ENCODE data around the gene SLC35B2.

The SLC35B2 gene

GRCh38 chr6:44222486-44223318 is 34.6 kb downstream of the SLC35B2 start:
- DNase-seq (ENCODE audit: low read depth in 4 of 4, low spot score in 1 of 4), result no peak

GRCh38 chr6:44221961-44222335 is 35.4 kb downstream of the SLC35B2 start:
- no peak for DNase-seq (ENCODE audit: low read depth in 4 of 4, low spot score in 1 of 4)

DNA sequence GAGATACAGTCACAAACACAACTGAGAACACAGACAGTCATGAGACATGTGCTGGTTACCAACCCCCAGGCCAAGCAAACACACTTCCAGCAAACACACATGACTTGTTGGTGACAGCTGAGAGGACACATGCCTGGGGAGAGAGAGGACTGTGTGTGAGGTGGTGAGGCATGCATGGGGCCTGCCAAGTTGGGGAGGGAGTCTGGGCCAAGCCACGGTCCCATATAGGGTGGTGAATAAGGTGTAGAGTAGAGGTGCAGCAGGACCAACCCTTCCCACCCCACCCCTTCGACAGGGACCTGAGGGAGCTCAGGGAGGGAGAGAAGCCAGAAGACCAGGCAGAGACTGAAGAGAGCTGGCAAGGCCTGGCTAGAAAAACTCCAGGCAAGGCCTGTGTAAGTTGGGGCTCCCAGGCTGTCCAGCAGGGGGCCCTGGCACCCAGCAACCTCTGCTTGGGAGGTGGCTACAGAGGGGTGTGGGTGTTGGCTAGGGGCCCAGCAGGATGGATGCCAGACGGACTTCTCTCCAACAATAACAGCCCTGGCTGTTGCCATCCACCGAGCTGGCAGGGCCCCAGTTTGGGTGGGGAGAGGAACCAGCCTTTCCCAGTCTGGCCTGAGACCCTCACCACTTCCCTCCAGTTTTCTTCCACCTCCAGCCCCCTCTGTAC is 35.9 kb downstream of the SLC35B2 start:
- peak in 2 of 4 experiments; percentile 39 to 64 for DNase-seq (ENCODE audit: low read depth in 4 of 4, low spot score in 1 of 4)

DNA sequence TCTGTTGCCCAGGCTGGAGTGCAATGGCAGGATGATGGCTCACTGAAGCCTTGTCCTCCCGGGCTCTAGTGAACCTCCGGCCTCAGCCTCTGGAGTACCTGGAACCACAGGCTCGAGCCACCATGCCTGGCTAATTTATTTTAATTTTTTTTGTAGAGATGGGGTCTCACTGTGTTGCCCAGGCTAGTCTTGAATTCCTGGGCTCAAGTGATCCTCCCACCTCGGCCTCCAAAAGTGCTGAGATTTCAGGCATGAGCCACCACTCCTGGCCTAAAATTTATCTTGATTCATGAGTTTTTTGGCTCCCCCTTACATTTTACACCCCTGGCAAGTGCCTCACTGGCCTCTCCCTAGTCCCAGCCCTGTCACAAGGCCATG is 36.4 kb downstream of the SLC35B2 start:
- DNase-seq (ENCODE audit: low read depth in 4 of 4, low spot score in 1 of 4), result no peak

GRCh38 chr6:44219815-44220784 is 37.2 kb downstream of the SLC35B2 start:
- no peak for DNase-seq (ENCODE audit: low read depth in 4 of 4, low spot score in 1 of 4)

DNA sequence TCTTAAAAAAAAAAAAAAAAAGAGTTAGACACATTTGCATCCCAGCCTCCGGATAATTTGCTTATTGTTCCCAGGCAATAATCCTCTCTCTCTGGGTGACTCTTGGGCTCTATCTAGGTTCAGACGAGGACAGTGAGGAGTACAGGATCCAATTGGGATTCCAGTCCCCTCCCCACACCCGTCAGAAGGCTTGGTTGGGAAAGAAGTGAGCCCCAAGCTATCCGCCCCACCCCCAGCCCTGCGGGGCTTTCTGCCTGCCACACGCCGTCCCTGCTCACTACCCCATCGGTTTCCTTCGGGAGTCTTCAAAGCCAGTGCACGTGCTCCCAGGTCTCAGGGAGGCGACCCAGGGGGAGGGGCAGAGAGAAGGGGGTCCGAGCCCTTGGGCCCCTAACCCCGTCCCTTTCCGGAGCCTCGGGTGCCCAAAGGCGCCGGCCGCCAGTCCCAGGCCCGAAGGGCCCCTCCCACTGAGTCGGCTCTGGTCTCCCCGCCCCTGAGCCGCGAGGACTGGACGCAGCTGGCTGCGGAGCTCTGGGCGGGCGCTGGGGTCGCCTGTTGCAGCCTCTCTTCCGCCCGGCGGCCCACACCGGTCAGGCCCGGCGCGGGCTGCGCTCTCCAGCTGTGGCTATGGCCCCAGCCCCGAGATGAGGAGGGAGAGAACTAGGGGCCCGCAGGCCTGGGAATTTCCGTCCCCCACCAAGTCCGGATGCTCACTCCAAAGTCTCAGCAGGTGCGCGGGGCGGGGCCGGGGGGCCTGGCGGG is 38.1 kb downstream of the SLC35B2 start:
- no peak for DNase-seq (ENCODE audit: low read depth in 4 of 4, low spot score in 1 of 4)

DNA sequence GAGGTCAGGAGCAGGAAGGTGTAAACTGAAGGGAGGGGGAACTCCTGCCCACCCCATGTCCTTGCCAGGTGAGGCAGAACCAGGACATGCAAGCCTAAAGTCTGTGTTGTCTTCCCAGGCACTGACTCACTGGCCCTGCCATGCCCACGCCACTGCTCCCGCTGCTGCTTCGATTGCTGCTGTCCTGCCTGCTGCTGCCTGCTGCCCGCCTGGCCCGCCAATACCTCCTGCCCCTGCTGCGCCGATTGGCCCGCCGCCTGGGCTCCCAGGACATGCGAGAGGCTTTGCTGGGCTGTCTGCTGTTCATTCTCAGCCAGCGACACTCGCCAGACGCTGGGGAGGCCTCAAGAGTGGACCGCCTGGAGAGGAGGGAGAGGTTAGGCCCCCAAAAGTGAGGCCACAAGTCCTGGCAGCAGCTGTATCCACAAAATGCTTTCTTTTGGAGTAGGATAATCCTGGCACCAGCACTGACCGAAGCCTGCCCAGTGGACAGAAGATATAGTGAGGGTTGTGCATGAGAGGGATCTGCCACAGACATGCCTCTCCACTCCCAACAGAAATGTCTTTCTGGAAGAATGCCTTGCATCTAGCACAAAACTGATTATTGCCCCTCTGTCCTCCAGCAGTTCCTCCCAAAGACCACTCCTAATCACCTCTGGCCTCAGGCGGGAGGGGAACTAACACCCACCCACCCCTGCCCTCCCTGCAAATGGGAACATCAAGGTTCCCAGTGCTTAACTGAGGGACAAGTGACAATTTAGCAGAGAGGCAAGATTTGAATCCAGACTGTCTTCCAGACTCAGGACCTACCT is 39.8 kb downstream of the SLC35B2 start:
- no peak for DNase-seq (ENCODE audit: low read depth in 4 of 4, low spot score in 1 of 4)

DNA sequence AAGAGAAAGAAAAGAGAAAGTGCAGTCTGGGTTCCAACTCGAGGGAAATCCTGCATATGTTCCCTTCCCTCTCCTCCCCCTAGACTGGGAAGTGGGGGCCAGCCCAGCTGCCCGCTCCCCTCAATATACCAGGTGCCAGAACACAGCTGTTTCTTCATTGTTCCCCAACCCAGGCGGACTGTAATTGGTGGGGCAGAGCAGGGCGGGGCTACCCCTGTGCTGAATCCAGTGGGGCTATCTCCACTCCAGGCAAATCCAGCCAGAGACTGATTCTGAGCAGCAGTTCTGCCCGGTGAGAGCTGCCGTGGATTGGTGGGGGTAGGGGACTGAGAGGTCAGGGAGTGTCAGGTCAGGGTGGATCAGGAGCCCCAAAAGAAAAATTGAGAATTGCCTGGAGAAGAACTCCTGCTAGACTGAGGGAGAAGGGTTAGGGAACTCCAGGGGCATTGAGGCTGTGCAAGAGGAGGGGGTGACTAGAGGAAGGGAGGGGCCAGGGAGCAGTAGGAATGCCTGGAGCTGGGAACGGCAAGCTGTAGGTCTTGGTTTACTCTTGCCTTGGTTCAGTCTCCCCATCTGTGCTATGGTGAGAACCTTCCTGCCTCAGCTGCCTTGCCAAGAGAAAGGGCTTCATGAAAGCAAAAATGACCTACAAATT is 40.5 kb downstream of the SLC35B2 start, which contains the start of gene MYMX:
Gene MYMX, plus strand, starts transcription at position 250 of the 655 bp plus-strand sequence. CDS start 546 bp downstream, outside the sequence.
- DNase-seq (ENCODE audit: low read depth in 4 of 4, low spot score in 1 of 4), result no peak

GRCh38 chr6:44214307-44214706 is 43.0 kb downstream of the SLC35B2 start:
- no peak for DNase-seq (ENCODE audit: low read depth in 4 of 4, low spot score in 1 of 4)

DNA sequence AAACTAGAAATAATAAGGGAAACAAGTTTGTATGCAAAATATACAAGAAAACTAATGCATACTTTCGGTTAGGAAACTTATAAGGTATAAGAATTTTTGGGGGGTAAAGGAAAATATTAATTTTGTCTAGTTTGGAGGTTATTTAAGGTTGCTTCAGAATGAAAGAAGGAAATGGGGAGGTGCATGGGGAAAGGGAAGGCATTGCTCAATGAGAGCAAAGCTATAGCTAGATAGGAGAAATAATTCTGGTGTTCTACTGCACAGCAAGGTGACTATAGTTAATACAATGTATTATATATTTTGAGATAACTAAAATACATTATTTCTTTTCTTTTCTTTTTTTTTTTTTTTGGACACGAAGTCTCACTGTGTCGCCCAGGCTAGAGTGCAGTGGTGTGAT is 46.0 kb downstream of the SLC35B2 start:
- no peak for DNase-seq (ENCODE audit: low read depth in 4 of 4, low spot score in 1 of 4)

- no peak for DNase-seq (ENCODE audit: low read depth in 4 of 4, low spot score in 1 of 4)
These were observed 49.4 kb downstream of the SLC35B2 start for GRCh38 chr6:44207966-44208365.

Data from stimulated activated CD4-positive, alpha-beta T cell treated with anti-CD3 and anti-CD28 coated beads, Interleukin-1b, Interleukin-23, amount 100 ng/mL, for 24 hours (primary cell).